GM13977 (cell line): ENCODE results near the gene RNF166.

ENCODE experiments used
- DNase-seq: peaks from one replicate; pipeline ENCODE4 v3.0.0; 2012; ENCODE audit warnings: low spot score
- CTCF ChIP-seq: IDR thresholded peaks from 2 replicates; pipeline ENCODE4 v1.5.1; 2012; ENCODE audit warnings: mild to moderate bottlenecking, control low read depth; ENCODE audit not compliant: insufficient read depth; ENCODE audit errors: extremely low read depth, missing control alignments
- in situ Hi-C: fragments of 300-500 bp; cut with MboI; formaldehyde crosslinking; loops from one replicate; pipeline ENCODE4 v1.12.0; 2022; ENCODE audit warnings: low sequenced_read_pairs, low pct_unique_long_range_greater_than_20kb, mixed read lengths, inconsistent platforms; ENCODE audit not compliant: unreplicated experiment

Gene RNF166

GRCh38 chr16:88736088-88736487, 29.9 kb upstream of the RNF166 start:
- no peak for DNase-seq
- TF ChIP-seq CTCF: no peak
- in situ Hi-C loops: loop anchor here (10.0 kb wide), 1 partner anchor 49 kb away; the partner anchor contains the start of gene PIEZO1

GRCh38 chr16:88735616-88736015, 29.4 kb upstream of the RNF166 start:
- in situ Hi-C loops: loop anchor here (10.0 kb wide), 1 partner anchor 49 kb away; the partner anchor contains the start of gene PIEZO1

GRCh38 chr16:88735121-88735520, 28.9 kb upstream of the RNF166 start:
- in situ Hi-C loops: loop anchor here (10.0 kb wide), 1 partner anchor 50 kb away; the partner anchor contains the start of gene PIEZO1
- TF ChIP-seq CTCF: no peak
- no peak for DNase-seq

More at GRCh38 chr16:88735616-88736015, 29.4 kb upstream of the RNF166 start:
- DNase-seq: no peak
- no peak for TF ChIP-seq CTCF

GRCh38 chr16:88734361-88734728, 28.1 kb upstream of the RNF166 start:
- no peak for DNase-seq
- in situ Hi-C loops: loop anchor here (10.0 kb wide), 1 partner anchor 50 kb away; the partner anchor contains the start of gene PIEZO1
- no peak for TF ChIP-seq CTCF

GRCh38 chr16:88733630-88734360, 27.6 kb upstream of the RNF166 start:
- DNase-seq: no peak
- in situ Hi-C loops: loop anchor here (10.0 kb wide), 1 partner anchor 51 kb away; the partner anchor contains the start of gene PIEZO1
- no peak for TF ChIP-seq CTCF

GRCh38 chr16:88732961-88733294, 26.7 kb upstream of the RNF166 start:
- in situ Hi-C loops: loop anchor here (10.0 kb wide), 1 partner anchor 52 kb away; the partner anchor contains the start of gene PIEZO1
- DNase-seq: no peak
- no peak for TF ChIP-seq CTCF
